DMS114 treated with DMSO at 0.1 percent for 48 hours (cell line): Measurements from ENCODE around the gene SFRP5.
A peak's percentile ranks its signal among the peaks of the same experiment; 100 is the strongest.

Experiments
- DNase-seq: peaks from one replicate; lab custom pipeline; 2025; ENCODE audit not compliant: unreplicated experiment; lab: John Stamatoyannopoulos, UW

The SFRP5 gene

GRCh38 chr10:97766996-97767924 lies 4.5 kb downstream of the SFRP5 start:
- no peak for DNase-seq

GRCh38 chr10:97766106-97766810 lies 5.5 kb downstream of the SFRP5 start:
- DNase-seq: no peak

DNA sequence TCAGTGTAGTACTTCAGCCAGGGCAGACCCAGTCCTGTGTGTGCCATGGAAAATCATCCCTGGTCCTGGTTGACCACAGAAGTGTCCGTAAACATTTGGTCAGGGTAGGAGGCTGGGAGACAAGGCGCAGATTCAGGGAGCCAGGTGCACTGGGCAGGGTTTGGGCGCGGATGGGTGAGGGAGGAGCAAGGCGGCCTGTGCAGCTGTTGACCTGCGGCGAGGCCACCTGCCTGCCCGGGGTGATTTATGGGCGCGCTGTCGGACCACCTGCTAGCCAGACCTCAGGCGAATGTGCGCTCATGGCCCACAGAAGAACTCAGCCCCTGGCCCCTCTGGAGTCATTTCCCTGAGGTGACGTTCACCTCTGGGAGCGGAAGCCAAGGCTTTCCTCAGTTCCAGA lies 6.6 kb downstream of the SFRP5 start:
- no peak for DNase-seq

- no peak for DNase-seq
Observed at GRCh38 chr10:97764519-97764931, 7.3 kb downstream of the SFRP5 start.

DNA sequence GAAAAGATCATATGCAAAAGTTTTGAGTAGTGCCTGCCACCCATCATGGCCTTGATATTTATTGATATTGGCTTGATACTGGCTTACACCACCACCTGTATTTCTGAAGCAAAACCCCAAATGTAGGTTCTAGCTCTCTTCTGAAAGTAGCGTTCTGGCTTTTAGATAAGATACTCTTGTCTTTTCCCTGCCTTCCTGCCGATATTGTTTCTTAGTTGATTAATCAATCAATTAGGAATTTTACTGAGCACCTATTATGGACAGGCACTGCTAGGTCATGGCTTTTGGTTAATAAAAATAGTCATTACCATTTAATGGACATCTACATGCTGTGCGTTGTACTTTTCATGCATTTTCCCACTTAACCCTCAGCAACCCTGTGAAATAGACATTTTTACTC lies 7.9 kb downstream of the SFRP5 start:
- DNase-seq: no peak

DNA sequence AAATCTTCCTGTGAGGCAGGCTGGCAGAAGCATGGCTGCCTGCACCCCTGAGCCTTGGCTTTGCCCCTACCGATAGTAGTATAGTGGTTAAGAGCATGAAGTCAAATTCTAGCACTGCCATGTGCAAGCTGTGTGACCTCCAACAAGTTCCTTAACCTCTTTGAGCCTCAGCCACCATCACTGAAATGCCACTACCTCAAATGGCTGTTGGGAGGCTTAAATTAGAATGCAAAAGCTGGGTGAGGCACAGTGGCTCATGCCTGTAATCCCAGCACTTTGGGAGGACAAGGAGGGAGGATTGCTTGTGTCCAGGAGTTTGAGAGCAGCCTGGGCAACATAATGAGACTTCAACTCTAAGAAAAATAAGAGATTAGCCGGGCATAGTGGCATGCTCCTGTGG lies 8.4 kb downstream of the SFRP5 start:
- DNase-seq: no peak

- no peak for DNase-seq
Observed at GRCh38 chr10:97762816-97763215, 9.0 kb downstream of the SFRP5 start.

DNA sequence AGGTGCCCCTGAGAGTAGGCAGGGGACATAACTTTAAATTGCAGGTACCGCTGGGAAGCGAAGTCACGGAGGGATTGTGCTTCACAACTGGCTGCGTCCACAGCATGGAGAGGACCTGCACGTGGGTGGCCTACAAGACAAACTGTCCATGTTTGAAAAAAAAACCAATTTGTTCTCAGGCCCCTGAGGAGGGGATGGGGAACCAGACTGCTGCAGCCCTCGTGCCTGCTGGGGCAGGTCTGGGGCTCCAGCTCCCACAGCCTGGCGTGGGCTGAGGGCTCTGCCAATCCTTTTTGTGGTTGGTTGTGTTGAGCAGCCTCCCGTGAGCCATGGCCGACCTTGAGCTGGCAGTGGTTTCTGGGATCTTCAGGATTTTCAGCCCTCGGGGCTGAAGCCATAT lies 9.7 kb downstream of the SFRP5 start:
- DNase-seq: no peak

GRCh38 chr10:97761331-97761865 lies 10.4 kb downstream of the SFRP5 start:
- DNase-seq: no peak

- no peak for DNase-seq
Observed at GRCh38 chr10:97760461-97761257, 11.1 kb downstream of the SFRP5 start.

GRCh38 chr10:97759946-97760345 lies 11.9 kb downstream of the SFRP5 start:
- no peak for DNase-seq

- DNase-seq: peak; percentile 75
Observed at GRCh38 chr10:97759158-97759887, 12.5 kb downstream of the SFRP5 start.

- no peak for DNase-seq
Observed at GRCh38 chr10:97757471-97757870, 14.3 kb downstream of the SFRP5 start.

DNA sequence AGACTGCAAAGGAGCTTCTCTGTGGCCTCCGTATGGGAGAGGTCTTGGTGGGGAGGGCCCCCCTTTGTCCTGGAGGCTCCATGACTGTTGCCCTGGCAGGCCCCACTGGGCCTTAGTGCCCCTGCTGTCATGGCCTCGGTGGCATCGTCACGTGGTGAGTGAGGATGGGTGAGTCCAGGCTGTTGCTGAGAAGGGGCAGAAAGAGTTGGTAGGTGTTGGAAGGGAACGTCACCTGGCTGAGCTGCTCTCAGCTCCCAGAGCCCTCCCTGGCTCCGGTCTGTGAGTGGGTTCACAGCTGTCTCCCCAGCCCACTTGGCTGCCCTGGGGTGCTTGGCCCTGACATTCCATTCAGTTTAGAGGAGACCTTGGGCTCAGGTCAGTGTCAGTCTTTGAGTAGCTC lies 16.1 kb downstream of the SFRP5 start:
- DNase-seq: no peak

DNA sequence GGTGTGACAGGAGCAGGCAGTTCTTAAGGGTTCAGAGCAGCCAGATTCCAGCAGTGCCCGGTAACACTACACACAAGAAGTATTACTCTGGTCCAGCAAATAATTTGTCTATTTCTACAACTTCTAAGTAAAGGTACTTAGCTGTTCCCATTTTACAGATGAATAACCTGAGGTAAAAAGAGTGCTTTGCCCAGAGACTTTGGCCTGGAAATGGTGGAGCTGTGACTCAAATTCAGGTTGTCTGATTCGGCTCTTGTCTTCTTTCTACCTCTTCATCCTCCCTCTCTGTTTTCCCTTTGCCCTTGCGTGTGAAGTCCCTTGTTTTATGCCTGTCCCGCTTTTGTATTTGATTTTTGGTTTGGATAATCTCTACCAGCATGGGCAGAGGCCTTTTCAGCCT lies 17.1 kb downstream of the SFRP5 start:
- DNase-seq: no peak

GRCh38 chr10:97752956-97753355 lies 18.8 kb downstream of the SFRP5 start:
- DNase-seq: no peak

DNA sequence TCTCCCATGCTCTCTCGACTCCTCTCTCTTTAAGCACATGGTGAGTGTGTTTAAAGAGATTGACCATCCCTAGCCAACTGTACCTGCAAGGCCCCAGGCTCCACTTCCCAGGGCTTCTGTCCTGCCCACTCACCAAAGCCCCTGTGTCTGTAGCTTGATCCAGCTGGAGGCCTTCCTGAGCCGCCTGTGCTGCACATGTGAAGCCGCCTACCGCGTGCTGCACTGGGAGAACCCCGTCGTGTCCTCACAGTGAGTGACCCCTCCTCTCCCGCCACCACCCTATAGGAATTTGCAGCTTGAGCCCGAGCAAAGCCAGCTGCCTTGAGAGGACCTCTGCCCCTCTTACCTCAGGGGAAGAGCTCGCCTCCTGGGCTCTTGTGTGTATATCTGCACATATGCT lies 23.7 kb downstream of the SFRP5 start:
- no peak for DNase-seq

DNA sequence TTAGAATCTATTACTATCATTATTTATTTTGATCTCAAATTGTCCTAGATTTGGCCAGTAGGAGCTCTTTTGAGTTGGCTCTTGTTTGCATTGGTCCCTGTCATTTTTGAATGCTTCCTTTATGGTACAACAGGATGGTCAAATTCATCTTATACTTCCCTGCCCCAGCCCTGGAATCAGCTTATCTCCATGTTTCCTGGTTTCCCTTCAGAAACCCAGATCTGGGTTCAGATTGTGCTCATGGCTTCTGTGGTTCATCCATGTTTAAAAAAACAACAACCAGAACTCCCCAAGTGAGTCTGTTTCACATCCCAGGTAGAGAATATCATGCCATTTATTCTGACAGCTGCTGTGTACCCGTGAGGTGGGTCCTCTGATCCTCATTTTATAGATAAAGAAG lies 24.2 kb downstream of the SFRP5 start:
- DNase-seq: no peak

DNA sequence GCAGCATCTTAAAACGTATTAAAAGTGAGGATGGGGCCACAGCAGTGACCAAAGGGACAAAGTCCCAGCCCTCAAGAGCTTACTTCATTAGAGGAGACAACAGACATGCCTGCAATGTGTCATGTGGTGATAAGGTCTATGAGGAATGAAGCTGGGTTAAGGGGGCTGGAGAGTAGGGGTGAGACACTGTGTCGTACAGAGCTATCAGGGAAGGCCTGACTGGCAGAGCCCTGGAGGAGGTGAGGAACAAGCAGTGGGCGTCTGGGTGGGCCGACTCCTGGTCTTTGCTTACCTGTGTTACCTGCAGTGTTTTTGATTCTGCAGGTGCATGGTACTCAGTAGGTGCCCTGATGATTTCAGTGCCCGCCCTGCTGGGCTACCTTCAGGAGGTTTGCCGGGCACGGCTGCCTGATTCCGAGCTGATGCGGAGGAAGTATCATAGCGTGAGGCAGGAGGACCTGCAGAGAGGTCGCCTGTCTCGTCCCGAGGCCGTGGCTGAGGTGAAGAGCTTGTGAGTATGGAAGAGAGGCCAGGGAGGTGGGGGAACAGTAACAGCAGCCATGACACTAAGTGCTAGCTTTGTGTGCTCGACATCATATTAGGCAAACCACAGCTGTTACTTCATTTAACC lies 27.3 kb downstream of the SFRP5 start:
- no peak for DNase-seq
